SH-SY5Y (cell line): ENCODE measurements around the gene NRG3.

ENCODE experiments used
- GATA2 ChIP-seq: IDR thresholded peaks from 2 replicates; pipeline ENCODE4 v1.6.1; 2011; ENCODE audit warnings: mild to moderate bottlenecking, low read depth, low read length
- GATA3 ChIP-seq: IDR thresholded peaks from 2 replicates; pipeline ENCODE4 v1.6.1; 2011; ENCODE audit warnings: low read depth, mild to moderate bottlenecking, low read length, moderate library complexity

- TF ChIP-seq GATA3 = no peak
- TF ChIP-seq GATA2 = no peak
Observed at GRCh38 chr10:81873231-81873931, 1.6 kb upstream of the NRG3 start.
